ENCODE measurements around the gene CATSPER1. TPM values are rescaled to one million over a fixed set of nuclear protein-coding genes. Genes with fewer than 3 reads are reported as not detected.
A peak's percentile ranks its signal among the peaks of the same experiment; 100 is the strongest.

The CATSPER1 gene
- total and polyA plus RNA-seq, 2 of the 13 experiments (the other 11 are each of a cell fraction or from before 2014, with no cell fraction given), result 0.17 TPM; not detected in 1

- TF ChIP-seq, protein P1, sequence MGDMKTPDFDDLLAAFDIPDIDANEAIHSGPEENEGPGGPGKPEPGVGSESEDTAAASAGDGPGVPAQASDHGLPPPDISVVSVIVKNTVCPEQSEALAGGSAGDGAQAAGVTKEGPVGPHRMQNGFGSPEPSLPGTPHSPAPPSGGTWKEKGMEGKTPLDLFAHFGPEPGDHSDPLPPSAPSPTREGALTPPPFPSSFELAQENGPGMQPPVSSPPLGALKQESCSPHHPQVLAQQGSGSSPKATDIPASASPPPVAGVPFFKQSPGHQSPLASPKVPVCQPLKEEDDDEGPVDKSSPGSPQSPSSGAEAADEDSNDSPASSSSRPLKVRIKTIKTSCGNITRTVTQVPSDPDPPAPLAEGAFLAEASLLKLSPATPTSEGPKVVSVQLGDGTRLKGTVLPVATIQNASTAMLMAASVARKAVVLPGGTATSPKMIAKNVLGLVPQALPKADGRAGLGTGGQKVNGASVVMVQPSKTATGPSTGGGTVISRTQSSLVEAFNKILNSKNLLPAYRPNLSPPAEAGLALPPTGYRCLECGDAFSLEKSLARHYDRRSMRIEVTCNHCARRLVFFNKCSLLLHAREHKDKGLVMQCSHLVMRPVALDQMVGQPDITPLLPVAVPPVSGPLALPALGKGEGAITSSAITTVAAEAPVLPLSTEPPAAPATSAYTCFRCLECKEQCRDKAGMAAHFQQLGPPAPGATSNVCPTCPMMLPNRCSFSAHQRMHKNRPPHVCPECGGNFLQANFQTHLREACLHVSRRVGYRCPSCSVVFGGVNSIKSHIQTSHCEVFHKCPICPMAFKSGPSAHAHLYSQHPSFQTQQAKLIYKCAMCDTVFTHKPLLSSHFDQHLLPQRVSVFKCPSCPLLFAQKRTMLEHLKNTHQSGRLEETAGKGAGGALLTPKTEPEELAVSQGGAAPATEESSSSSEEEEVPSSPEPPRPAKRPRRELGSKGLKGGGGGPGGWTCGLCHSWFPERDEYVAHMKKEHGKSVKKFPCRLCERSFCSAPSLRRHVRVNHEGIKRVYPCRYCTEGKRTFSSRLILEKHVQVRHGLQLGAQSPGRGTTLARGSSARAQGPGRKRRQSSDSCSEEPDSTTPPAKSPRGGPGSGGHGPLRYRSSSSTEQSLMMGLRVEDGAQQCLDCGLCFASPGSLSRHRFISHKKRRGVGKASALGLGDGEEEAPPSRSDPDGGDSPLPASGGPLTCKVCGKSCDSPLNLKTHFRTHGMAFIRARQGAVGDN (CRISPR knock-in tag; IDR thresholded peaks at IDR 0.05), result peak; percentile 66
- TF ChIP-seq KLF16 (CRISPR knock-in tag; IDR thresholded peaks at IDR 0.05) (peak in 1 of 2 experiments; percentile 82; a peak in 2 of 4 replicates), KDM3A (CRISPR knock-in tag; IDR thresholded peaks at IDR 0.05; ENCODE audit: low read depth) (no peak), ZNF207 (IDR thresholded peaks at IDR 0.05; ENCODE audit: borderline replicate concordance) (no peak), NONO (IDR thresholded peaks at IDR 0.05) (no peak), NONO (CRISPR knock-in tag; conservative IDR thresholded peaks at IDR 0.05) (0 out of 2 replicates have a peak, but pooled peaks have one; percentile 16), CC2D1A (CRISPR knock-in tag; IDR thresholded peaks at IDR 0.05) (no peak), ZNF431 (CRISPR knock-in tag; IDR thresholded peaks at IDR 0.05; ENCODE audit: borderline replicate concordance, low read depth) (0 out of 2 replicates have a peak, but pooled peaks have one; percentile 17)
Observed at GRCh38 chr11:66045177-66045639, 18.9 kb upstream of the CATSPER1 start (continued).

DNA sequence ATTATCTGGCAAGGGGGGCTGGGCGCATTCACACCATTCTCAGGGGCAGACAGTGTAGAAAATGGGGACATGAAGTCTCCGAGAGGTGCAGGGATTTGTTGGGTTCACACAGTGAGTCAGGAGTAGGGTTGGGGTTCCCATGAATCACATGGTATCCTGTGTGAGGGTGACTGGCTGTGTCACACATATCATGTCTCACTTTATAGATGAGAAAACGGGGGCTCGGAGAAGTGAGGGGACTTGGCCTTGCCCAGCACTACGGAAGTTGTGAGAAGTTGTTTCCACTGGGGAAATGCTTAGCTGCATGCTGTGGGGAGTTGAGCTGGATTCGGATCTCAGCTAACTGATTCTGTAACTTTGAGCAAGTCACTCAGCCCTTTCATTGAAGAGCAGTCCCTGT, 18.5 kb upstream of the CATSPER1 start:
- ATAC-seq (no peak), DNase-seq (ENCODE audit: low spot score) (no peak), FAIRE-seq (no peak)
- ChIA-PET POLR2A (interaction anchor here (0.6 to 1.3 kb wide), 4 partner anchors 8 to 17 kb away, joined by 3 to 5 read pairs (median 4); no protein-coding TSS in a partner anchor), CTCF (ENCODE audit: low intra/inter-chr PET ratio, low total read pairs) (interaction anchor here (1.1 to 1.6 kb wide), 2 partner anchors 22 to 56 kb away, joined by 3 to 8 read pairs; no protein-coding TSS in a partner anchor)
- peaks cover 22% of the 10 kb centered on the region for H3K4me1 ChIP-seq (ENCODE audit: insufficient read depth, low read length)
- no TSS peak for BruUV-seq (replicated peaks)
- no peak overlapping the region for H2AFZ ChIP-seq (ENCODE audit: low read length)
- in situ Hi-C loops (cut with HindIII; ENCODE audit: extremely low pct_ligation_motif_present, low pct_unique_long_range_greater_than_20kb), result no loop called here
- H3K27ac ChIP-seq (ENCODE audit: extremely low read length, insufficient read depth, low read length), result no peak overlapping the region
- H4K20me1 ChIP-seq (ENCODE audit: insufficient read depth, low read length), result no peaks in the 10 kb centered on the region
- intact Hi-C loops (cut with micrococcal nuclease; ENCODE audit: unreplicated experiment), result no loop called here
- no peaks in the 10 kb centered on the region for H3K9me3 ChIP-seq (ENCODE audit: low read length)
- H3K4me2 ChIP-seq (ENCODE audit: low read depth, low read length), result peak overlapping the region; percentile 54
- H3K36me3 ChIP-seq (replicated peaks in 1 of 2; ENCODE audit: control insufficient read depth in 1 of 2, insufficient read depth in 2 of 2, low read length in 2 of 2), result no peaks in the 10 kb centered on the region
- H3K9ac ChIP-seq (ENCODE audit: insufficient read depth, low read depth, low read length), result no peak overlapping the region
- H3K4me3 ChIP-seq (replicated peaks in 1 of 3; ENCODE audit: insufficient read depth in 1 of 3, low read depth in 2 of 3, low read length in 3 of 3), result peak overlapping the region in 1 of 3 experiments; percentile 22; a peak in 1 of 6 replicates
- 30% methylated on average over 5 of the region's 6 CpGs for WGBS (ENCODE audit: low lambda C conversion rate)
- H3K27me3 ChIP-seq (ENCODE audit: control insufficient read depth in 1 of 2, insufficient read depth in 2 of 2, low read length in 2 of 2), result peaks cover 6 to 44% of the 10 kb centered on the region in 2 experiments; a peak in 4 of 5 replicates
- H3K79me2 ChIP-seq (ENCODE audit: insufficient read depth, low read length), result no peaks in the 10 kb centered on the region
- TF ChIP-seq ZNF841 (CRISPR knock-in tag; IDR thresholded peaks at IDR 0.05; ENCODE audit: borderline replicate concordance) (no peak), ATF4 (CRISPR knock-in tag; IDR thresholded peaks at IDR 0.05) (0 out of 4 replicates have a peak, but pooled peaks of 1 of the 2 experiments have one; percentile 15), ZMYM3 (CRISPR knock-in tag; IDR thresholded peaks at IDR 0.05) (no peak), ZNF382 (CRISPR knock-in tag; IDR thresholded peaks at IDR 0.05; ENCODE audit: borderline replicate concordance) (no peak), MZF1 (CRISPR knock-in tag; IDR thresholded peaks at IDR 0.05; ENCODE audit: borderline replicate concordance) (no peak), CCAR2 (optimal IDR thresholded peaks at IDR 0.05; ENCODE audit: low read depth, low read length) (no peak), ZNF792 (CRISPR knock-in tag; IDR thresholded peaks at IDR 0.05) (no peak), JUNB (CRISPR knock-in tag; IDR thresholded peaks at IDR 0.05; ENCODE audit: borderline replicate concordance) (no peak)
- TF ChIP-seq, protein P2, sequence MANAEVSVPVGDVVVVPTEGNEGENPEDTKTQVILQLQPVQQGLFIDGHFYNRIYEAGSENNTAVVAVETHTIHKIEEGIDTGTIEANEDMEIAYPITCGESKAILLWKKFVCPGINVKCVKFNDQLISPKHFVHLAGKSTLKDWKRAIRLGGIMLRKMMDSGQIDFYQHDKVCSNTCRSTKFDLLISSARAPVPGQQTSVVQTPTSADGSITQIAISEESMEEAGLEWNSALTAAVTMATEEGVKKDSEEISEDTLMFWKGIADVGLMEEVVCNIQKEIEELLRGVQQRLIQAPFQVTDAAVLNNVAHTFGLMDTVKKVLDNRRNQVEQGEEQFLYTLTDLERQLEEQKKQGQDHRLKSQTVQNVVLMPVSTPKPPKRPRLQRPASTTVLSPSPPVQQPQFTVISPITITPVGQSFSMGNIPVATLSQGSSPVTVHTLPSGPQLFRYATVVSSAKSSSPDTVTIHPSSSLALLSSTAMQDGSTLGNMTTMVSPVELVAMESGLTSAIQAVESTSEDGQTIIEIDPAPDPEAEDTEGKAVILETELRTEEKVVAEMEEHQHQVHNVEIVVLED (CRISPR knock-in tag; IDR thresholded peaks at IDR 0.05; ENCODE audit: borderline replicate concordance), result 0 out of 2 replicates have a peak, but pooled peaks have one; percentile 6
